HCEC 1CT (cell line): Measurements from ENCODE around the gene TOMM6.
"Not testable (repeated sequence)": the region's sequence is repeated elsewhere in the genome, so short reads cannot be mapped to it uniquely, and the experiment has no call there.

Experiments used
- DNase-seq: peaks from one replicate; pipeline ENCODE4 v3.0.0-alpha.2; 2017

TOMM6 gene

GRCh38 chr6:41785689-41786450, 1.6 kb upstream of the TOMM6 start:
- DNase-seq, result no peak

- peak; percentile 72 for DNase-seq
Observed at GRCh38 chr6:41786451-41787218, 859 bp upstream of the TOMM6 start.

- DNase-seq, result no peak
Observed at GRCh38 chr6:41789390-41789724, 1.9 kb downstream of the TOMM6 start.

GRCh38 chr6:41790045-41790444, 2.6 kb downstream of the TOMM6 start:
- no peak for DNase-seq

- DNase-seq, result no peak
Observed at GRCh38 chr6:41791305-41791704, 3.8 kb downstream of the TOMM6 start.

GRCh38 chr6:41791984-41792383, 4.5 kb downstream of the TOMM6 start:
- DNase-seq, result no peak

GRCh38 chr6:41796474-41796873, 9.0 kb downstream of the TOMM6 start:
- no peak for DNase-seq

- DNase-seq, result no peak
Observed at GRCh38 chr6:41798901-41799558, 11.5 kb downstream of the TOMM6 start.

- DNase-seq, result no peak
Observed at GRCh38 chr6:41799559-41799911, 12.0 kb downstream of the TOMM6 start.

GRCh38 chr6:41801380-41801779, 13.9 kb downstream of the TOMM6 start:
- DNase-seq, result peak; percentile 30

GRCh38 chr6:41805830-41806774, 18.6 kb downstream of the TOMM6 start:
- no peak for DNase-seq

- DNase-seq, result no peak
Observed at GRCh38 chr6:41811095-41811494, 23.6 kb downstream of the TOMM6 start.

- not testable (repeated sequence) for DNase-seq
Observed at GRCh38 chr6:41811946-41812345, 24.5 kb downstream of the TOMM6 start.

- DNase-seq, result peak; percentile 39
Observed at GRCh38 chr6:41813469-41813868, 26.0 kb downstream of the TOMM6 start.

GRCh38 chr6:41813956-41814355, 26.5 kb downstream of the TOMM6 start:
- DNase-seq, result no peak

GRCh38 chr6:41814629-41815028, 27.1 kb downstream of the TOMM6 start:
- DNase-seq, result no peak

GRCh38 chr6:41815587-41815986, 28.1 kb downstream of the TOMM6 start:
- no peak for DNase-seq

- peak; percentile 38 for DNase-seq
Observed at GRCh38 chr6:41818271-41819054, 31.0 kb downstream of the TOMM6 start.

- no peak for DNase-seq
Observed at GRCh38 chr6:41821266-41821665, 33.8 kb downstream of the TOMM6 start.

- no peak for DNase-seq
Observed at GRCh38 chr6:41822021-41822420, 34.5 kb downstream of the TOMM6 start.

- DNase-seq, result no peak
Observed at GRCh38 chr6:41823178-41823577, 35.7 kb downstream of the TOMM6 start.
